NCI-H2227 (cell line): ENCODE results near the gene MSH5.
"Not testable (repeated sequence)": the region's sequence is repeated elsewhere in the genome, so short reads cannot be mapped to it uniquely, and the experiment has no call there.

ENCODE experiments used
- DNase-seq: peaks from one replicate; lab custom pipeline; 2025; ENCODE audit not compliant: unreplicated experiment; lab: John Stamatoyannopoulos, UW

MSH5 gene

GRCh38 chr6:31777667-31778050 is 37.9 kb downstream of the MSH5 start:
- DNase-seq, result no peak

GRCh38 chr6:31778193-31778592 is 38.4 kb downstream of the MSH5 start:
- DNase-seq, result no peak

GRCh38 chr6:31778999-31779885 is 39.4 kb downstream of the MSH5 start:
- no peak for DNase-seq

GRCh38 chr6:31779908-31780307 is 40.1 kb downstream of the MSH5 start:
- DNase-seq, result no peak

- no peak for DNase-seq
Measured at GRCh38 chr6:31780507-31781243, 40.9 kb downstream of the MSH5 start.

- DNase-seq, result no peak
Measured at GRCh38 chr6:31781244-31782125, 41.7 kb downstream of the MSH5 start.

GRCh38 chr6:31782126-31782855 is 42.5 kb downstream of the MSH5 start:
- no peak for DNase-seq

GRCh38 chr6:31784098-31784925 is 44.5 kb downstream of the MSH5 start:
- DNase-seq, result no peak

- DNase-seq, result no peak
Measured at GRCh38 chr6:31785475-31785874, 45.7 kb downstream of the MSH5 start.

- DNase-seq, result peak; percentile 76
Measured at GRCh38 chr6:31791324-31792089, 51.7 kb downstream of the MSH5 start.

- DNase-seq, result no peak
Measured at GRCh38 chr6:31792090-31792374, 52.2 kb downstream of the MSH5 start.

DNA sequence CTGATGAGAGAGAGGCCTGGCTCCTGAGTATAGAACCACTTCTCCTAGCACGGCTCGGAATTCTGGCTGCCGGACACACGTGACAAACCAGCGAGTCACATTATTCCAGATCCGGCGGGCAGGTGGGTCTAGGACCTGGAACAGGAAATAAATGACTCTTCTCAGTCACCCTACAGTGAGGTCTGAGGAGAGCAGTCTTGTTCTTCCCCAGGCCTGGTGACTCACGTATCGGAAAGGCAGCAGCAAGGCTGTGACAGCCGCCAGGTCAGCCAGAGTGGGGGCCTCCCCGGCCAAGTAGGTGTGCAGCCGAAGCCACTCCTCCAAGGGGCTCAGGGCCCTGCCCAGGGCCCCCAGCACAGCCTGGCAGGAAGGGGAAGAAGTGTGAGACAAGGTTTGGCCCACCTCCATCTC is 53.0 kb downstream of the MSH5 start:
- DNase-seq, result no peak

DNA sequence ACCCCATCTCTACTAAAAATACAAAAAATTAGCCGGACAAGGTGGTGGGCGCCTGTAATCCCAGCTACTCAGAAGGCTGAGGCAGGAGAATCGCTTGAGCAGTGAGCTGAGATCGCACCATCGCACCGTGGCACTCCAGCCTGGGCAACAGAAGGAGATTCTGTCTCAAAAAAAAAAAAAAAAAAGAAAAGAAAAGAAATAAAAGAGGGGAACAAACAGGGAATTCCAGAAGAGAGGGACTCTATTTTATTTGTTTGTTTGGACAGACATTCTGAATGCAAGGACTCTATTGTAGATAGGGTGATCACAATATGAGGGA is 54.1 kb downstream of the MSH5 start:
- DNase-seq, result not testable (repeated sequence)

GRCh38 chr6:31794294-31794865 is 54.6 kb downstream of the MSH5 start:
- no peak for DNase-seq

- no peak for DNase-seq
Measured at GRCh38 chr6:31794866-31795615, 55.2 kb downstream of the MSH5 start.

DNA sequence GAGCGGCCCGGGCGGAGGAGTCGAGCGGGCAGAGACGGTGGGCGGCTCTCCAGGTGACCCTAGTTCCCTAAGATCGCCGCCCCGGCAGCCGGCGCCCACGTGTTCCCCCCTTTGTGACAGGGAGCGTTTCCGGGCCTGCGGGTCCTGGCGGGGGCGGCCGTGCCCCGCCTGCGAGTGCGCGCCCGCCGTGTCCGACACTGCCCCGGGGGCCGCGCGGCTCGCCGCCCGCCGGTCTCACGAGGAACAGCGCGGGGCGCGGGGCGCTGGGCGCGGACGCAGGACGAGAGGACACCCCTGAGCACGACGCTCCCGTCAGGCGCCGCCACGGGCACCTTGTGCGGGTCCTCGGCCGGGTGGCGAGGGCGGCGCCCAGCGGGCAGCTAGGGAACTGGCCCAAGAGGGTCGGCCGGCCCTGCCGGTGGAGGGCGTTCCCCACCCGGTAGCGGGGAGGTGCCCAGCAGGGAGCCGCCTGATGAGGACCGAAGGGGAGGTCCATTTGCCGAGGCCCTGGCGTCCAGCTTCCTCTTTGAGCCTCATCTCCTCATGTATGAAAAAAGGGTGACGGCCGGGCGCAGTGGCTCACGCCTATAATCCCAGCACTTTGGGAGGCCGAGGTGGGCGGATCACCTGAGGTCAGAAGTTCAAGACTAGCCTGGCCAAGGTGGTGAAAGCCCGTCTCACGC is 56.0 kb downstream of the MSH5 start, which contains the start of gene VARS1:
TSS of gene VARS1 (minus strand) at position 137 of the 683 bp plus-strand sequence. CDS start 535 bp downstream, outside the sequence.
- peak; percentile 93 for DNase-seq

GRCh38 chr6:31796993-31797385 is 57.2 kb downstream of the MSH5 start:
- DNase-seq, result no peak

GRCh38 chr6:31797588-31797987 is 57.8 kb downstream of the MSH5 start:
- no peak for DNase-seq
